Colon (tissue), 2 donors: ENCODE measurements around the gene ECE2.

Source experiments
- FAIRE-seq: peaks from 2 replicates; lab custom pipeline; 2012; peaks lifted over from hg19 to GRCh38; lab: Jason Lieb, UNC
- donor health status: control.
- donor health status: control.

Gene ECE2

DNA sequence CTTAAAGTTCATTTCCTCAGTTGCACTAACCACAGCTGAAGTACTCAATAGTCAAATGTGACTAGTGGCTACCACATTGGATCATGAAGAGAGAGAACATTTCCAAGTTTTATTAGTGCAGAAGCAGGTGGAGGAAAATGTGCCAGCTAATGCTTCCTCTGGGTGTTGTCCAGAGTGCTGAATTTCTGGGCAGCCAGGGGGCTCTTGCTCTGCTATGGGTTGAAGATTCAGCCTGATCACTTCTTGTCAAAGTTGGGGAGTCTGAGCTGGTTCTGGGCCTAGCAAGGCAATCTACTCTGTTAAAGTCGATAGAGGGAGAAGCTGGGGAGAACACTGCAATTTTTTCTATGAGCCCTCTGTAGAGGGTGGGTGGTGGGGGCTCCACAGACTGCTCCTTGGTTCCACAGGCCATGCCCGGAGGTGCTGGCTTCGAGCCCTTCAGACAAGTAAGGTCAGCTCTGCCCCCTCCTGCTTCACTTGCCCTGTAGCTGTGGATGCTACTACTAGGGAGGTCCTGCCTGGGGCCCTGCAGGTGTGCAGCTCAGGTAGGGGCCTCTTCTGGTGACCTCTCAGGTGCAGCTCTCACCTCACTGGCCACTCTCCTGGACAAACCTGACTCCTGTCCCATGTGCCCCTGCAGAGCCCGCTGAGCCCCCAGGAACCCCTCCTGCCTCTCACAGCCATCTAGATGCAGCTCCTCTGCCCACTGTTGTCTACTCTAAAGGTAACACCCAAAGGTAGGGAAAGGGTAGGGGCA lies 35.3 kb upstream of the ECE2 start:
- no peak for FAIRE-seq

- no peak for FAIRE-seq
These were observed 34.7 kb upstream of the ECE2 start for GRCh38 chr3:184241141-184241446.

DNA sequence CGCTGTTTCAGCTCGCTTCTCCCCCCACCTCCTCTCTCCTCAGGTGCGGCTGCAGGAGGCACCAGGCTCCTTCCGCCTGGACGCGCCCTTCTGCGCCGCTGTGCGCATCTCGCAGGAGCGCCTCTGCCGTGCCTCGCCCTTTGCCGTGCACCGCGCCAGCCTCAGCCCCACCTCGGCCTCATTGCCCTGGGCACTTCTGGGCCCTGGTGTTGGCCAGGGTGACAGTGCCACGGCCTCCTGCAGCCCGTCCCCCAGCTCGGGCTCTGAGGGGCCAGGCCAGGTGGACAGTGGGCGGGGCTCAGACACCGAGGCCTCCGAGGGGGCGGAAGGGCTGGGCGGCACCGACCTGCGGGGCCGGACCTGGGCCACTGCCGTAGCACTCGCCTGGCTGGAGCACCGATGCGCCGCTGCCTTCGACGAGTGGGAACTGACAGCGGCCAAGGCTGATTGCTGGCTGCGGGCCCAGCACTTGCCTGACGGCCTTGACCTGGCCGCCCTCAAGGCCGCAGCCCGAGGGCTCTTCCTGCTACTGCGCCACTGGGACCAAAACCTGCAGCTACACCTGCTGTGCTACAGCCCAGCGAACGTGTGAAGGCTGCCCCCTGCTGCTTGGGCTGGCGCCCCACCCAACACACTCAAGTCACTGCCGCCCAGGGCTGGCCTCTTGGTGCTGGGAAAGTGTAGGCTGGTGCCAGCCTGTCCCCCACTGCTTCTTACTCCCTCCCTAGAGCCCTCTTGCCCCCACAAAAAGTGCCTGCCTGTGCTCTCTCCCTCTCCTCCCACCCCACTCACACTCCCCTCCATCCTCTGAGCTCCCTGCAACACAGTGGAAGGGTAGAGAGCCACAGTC lies 34.1 kb upstream of the ECE2 start:
- FAIRE-seq: no peak

DNA sequence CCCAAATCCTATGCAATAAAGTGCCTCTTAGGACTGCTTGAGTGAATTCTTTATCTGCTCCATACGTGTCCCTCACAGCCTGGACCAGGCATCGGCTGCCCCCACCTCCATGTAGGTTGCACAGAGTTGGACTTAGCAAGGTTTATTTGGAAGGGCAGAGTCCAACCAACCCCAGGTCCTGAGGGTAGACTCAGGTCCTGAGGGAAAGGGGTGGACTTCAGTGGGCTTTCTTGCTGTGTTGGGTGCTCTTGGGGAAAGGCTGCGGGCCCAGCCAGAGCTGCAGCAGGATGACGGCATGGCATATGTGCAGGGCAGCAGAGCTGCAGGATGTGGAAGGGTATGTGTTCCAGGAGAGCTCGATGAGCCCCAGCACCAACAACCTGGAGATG lies 33.5 kb upstream of the ECE2 start:
- no peak for FAIRE-seq

GRCh38 chr3:184248454-184249411 lies 27.1 kb upstream of the ECE2 start, which contains the start of gene ALG3:
TSS of gene ALG3 (minus strand) at chr3:184248962. CDS start at chr3:184248940, 22 bp downstream.
- FAIRE-seq: no peak

DNA sequence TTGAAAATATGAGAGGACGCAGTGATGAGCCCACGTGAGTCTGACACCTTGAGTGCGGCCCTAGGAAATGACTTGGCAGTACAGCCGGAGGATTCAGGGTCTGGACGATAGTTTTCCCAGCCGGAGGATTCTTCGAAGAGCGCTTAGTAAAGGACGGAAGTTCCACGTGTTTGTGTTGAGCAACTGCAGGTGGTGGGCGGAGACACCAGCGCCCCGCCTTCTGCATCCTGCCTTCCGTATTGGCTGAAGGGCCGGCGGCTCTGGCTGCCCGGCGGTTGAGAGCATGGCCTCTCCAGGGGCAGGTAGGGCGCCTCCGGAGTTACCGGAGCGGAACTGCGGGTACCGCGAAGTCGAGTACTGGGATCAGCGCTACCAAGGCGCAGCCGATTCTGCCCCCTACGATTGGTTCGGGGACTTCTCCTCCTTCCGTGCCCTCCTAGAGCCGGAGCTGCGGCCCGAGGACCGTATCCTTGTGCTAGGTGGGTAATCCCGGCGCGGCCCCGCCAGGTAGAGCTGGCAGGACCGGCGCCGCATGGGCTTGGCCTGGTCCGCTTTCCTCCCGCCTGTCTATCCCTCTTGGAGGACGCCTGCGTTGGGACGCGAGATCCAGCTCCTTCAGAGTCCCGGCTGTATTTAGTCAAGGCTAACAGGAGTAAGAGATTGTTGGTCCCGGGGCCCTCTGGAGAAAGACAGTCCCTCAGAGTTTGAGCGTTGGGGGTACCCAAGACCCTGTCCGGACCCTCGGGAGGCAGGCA lies 26.2 kb upstream of the ECE2 start, which contains the start of gene EEF1AKMT4:
Gene EEF1AKMT4, plus strand, starts transcription at position 261 of the 755 bp plus-strand sequence. Its CDS starts 23 bp downstream, at position 284.
- FAIRE-seq: no peak

- no peak for FAIRE-seq
These were observed 25.5 kb upstream of the ECE2 start for GRCh38 chr3:184250167-184250828.

DNA sequence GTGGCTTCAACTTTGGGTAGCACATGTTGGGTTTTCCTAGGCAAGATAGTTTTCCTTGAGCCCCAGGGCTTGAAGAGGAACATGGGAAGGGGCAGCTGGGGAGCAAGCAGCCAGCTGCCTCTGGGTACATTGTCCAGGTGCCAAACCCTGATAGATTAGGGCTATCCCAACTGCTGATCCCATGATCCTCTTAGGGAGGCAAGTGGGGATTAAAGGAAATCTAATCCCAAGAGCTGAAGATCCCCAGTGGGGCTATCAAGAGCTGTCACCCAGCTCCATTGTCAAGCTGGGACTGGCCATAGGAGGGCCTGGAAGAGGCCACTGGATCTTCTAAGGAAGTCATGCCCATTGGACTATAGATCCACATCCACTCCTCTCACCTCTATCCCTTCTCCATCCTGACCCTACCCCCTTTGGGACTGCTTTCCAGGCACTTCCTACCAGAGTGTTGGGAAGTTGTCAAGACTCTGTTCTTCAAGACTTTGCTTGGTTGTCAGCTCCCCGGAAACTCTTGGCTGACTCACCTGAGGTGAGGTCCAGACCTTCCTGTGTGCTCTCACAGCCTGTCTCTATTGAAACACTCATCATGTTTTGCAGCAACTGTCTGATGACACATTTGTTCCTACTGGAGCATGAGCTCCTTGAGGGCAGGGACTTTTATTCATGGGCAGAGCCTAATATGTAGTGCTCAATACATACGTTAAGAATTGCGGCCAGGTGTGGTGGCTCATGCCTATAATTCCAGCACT lies 20.4 kb upstream of the ECE2 start:
- FAIRE-seq: no peak

DNA sequence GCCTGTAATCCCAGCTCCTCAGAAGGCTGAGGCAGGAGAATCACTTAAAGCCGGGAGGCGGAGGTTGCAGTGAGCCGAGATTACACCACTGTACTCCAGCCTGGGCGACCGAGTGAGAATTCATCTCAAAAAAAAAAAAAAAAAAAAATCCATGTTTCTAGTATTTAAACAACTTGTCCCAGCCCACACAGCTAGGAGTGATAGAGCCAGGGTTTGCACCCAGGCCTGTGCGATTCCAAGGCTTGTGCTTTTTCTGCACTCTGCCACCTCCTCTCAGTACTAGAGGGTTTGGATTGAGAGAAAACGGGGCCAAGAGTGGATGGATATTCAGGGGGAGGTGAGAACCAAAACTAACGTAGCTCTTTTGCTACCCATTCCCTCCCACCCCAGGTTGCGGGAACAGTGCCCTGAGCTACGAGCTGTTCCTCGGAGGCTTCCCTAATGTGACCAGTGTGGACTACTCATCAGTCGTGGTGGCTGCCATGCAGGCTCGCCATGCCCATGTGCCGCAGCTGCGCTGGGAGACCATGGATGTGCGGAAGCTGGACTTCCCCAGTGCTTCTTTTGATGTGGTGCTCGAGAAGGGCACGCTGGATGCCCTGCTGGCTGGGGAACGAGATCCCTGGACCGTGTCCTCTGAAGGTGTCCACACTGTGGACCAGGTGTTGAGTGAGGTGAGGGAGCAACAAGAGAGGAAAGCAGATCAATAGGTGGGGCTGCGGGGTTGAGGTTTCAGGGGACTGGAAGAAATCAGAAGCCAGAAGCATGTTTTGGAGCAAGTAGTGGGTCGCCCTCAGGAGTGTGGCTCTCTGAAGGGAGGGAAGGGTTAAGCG lies 18.5 kb upstream of the ECE2 start:
- FAIRE-seq: no peak

DNA sequence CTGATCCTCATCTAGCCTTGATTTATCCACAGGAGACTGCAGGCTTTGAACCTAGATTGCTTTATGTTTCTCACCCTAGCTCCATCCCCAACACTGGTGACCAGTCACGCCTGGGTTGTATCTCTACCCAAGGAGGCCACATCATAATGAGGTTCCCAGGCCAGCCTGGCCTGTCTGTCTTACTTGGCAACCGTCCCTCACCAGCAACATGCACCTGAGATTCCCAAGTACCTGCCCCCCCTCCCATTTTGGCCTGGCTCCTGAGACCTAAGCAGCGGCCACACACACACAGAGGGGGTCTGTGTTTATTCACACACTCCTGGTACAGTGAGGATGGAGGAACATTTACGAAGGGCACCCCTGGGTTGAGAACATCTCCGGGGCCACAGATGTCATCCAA lies 16.9 kb upstream of the ECE2 start:
- no peak for FAIRE-seq

DNA sequence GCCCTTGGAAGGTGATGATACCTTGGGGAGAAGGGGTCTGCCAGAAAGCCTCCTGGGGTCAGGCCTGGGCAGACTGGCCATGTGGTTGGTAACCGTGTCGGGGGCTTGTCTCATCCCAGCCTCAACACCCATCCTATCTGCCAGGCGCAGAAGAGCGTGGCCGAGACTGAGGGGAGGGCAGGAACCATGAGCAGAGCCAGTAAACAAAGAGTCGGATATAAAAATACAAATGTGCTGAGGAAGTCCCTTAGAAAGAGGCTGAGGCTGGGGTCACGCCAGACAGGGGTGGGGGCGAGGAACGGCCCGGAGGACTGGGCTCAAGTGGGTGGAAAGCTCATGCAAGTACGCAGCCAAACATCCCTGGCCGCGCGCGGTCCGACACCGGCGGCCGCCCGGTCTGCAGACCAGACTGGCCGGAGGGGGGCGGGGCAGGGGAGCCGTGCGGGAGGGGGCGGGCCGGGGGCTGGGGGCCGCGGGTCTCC lies 16.4 kb upstream of the ECE2 start:
- no peak for FAIRE-seq

DNA sequence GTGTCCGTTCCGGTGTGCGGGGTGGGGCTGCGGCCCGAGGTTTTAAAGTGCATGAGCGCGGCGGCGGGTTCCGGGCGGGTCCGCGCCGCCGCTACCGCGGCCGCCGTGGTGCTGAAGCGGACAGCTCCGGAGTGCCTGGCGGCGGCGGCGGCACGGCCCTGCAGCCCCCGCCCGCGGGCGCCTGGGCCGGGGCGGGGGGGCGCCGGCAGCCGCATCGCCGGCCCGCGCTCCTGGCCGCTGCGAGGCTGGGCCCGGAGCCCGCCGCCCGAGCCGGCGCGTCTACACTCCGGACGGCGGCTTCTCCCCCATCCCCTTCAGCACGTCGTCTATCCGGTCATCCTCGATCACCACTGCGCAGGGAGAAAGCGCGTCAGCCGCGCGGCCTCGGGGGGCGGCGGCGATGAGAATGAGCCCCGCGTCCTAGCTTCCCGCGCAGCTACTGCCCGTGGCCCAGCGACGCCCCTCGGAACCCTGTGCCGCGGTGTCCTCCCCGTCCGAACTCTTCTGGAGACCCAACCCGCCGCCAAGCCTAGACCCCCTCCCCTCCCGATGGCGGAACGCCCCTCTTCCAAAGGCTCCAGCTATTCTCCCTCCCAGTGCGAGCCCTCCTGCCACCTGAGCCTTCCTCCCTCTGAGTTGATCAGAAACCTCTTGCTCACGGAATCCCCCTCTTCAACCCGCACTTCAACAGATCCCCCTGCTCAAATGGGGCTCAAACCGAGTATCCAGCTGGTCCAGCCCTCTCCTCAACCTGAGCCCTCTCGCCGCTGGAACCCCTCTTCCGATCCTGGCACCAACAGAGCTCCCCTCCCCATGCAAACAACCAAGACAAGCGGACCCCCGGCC lies 15.7 kb upstream of the ECE2 start:
- FAIRE-seq: no peak

GRCh38 chr3:184260724-184261269 lies 15.0 kb upstream of the ECE2 start:
- no peak for FAIRE-seq

DNA sequence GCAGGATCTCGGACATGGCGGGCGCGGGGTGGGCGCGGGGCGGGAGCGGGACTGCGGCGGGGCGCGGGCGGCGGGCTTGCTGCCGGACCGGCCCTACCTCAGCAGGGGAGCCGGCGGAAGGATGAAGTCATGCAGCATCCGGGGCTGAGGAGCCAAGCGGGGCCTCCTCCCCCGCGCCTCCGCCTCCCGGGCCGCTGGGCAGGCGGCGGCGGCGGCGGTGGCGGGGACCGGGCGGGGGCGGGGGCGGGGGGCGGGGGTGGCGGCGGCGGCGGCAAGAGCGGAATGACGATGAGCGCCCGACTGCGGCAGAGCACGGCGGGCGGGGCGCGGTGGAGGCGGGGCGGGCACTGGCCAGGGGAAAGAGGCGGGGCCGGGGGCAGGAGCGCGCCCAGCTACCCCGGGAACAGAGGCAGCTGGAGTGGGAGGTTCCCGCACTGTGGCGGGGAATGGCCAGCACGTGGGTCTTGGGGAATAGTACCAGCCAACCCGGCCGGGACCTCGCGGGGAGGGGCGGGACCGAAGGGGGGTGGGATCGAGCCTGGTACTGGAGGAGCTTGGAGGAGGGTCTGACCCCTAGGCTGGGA lies 14.5 kb upstream of the ECE2 start, which contains the start of gene CAMK2N2:
Gene CAMK2N2, minus strand, starts transcription at position 284 of the 584 bp plus-strand sequence. Its CDS starts 268 bp downstream, at position 16.
- FAIRE-seq: no peak

- no peak for FAIRE-seq
These were observed 13.7 kb upstream of the ECE2 start for GRCh38 chr3:184261854-184262763.

DNA sequence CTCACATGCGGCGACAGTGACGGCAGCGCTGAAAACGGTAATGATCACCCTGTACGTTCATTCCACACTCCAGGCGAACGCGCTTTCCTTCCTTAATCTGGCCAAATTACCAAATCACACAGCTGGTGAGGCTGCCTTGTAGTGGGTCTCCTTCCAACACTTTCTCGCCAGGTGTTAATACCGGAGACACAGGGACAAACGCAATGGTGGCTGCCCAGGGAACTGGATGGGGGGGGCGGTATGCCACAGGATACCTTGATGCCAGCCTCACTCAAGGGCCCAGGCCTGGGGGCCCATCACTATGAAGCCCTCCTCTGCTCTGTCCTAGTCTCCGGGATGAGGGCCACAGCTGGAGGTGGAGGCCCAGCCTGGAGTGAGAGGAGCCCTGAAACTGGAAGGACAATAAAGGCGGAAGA lies 13.1 kb upstream of the ECE2 start:
- no peak for FAIRE-seq
